ENCODE measurements around the gene SP100. TPM values are rescaled to one million over a fixed set of nuclear protein-coding genes. Genes with fewer than 3 reads are reported as not detected.
"Not testable (repeated sequence)": the region's sequence is repeated elsewhere in the genome, so short reads cannot be mapped to it uniquely, and the experiment has no call there.

Gene SP100
- total and polyA plus RNA-seq, 2 of the 4 experiments (the other 2 are of a cell fraction) = 50.6 to 69.0 TPM

- H3K9me1 ChIP-seq (ENCODE audit: insufficient read depth, low read length) = peaks cover 8% of the 10 kb centered on the region
- in situ Hi-C loops (cut with MboI; ENCODE audit: low sequenced_read_pairs) = no loop called here
- H3K27ac ChIP-seq (ENCODE audit: insufficient read depth, low read length) = no peak overlapping the region
- H3K56ac ChIP-seq (ENCODE audit: extremely low read depth, insufficient read depth, low read length) = no peak overlapping the region
- no peak overlapping the region for H4K5ac ChIP-seq (ENCODE audit: low read depth, low read length)
- no peak overlapping the region for H3K4me2 ChIP-seq (ENCODE audit: low read depth, low read length)
- no peak overlapping the region for H2BK15ac ChIP-seq (ENCODE audit: low read depth, low read length)
- WGBS, 2 experiments (ENCODE audit: extremely low coverage in 2 of 2, insufficient read length in 1 of 2) = no CpG with 5 or more reads among the region's 2 CpGs
- no peak overlapping the region for H3K9ac ChIP-seq (ENCODE audit: low read depth, low read length)
- H3K36me3 ChIP-seq (ENCODE audit: control insufficient read depth, insufficient read depth, low read length) = peaks cover 6% of the 10 kb centered on the region; the same call in 1 of the 2 replicates
- no peak overlapping the region for H4K91ac ChIP-seq (ENCODE audit: insufficient read depth, low read depth, low read length)
- ATAC-seq (ENCODE audit: low read depth) (peak; percentile 42; the same call in 1 of the 2 replicates), DNase-seq (peak; percentile 26)
- peaks cover 25 to 44% of the 10 kb centered on the region in 2 experiments for H3K79me1 ChIP-seq (ENCODE audit: low read depth in 1 of 2, low read length in 2 of 2)
- no peak overlapping the region for H2BK20ac ChIP-seq (ENCODE audit: low read depth, low read length)
- H2AK9ac ChIP-seq (replicated peaks; ENCODE audit: low read depth, low read length, poor library complexity) = peak overlapping the region; percentile 70
- no peak overlapping the region for H2BK120ac ChIP-seq (ENCODE audit: low read depth, low read length)
- H3K4me3 ChIP-seq (ENCODE audit: insufficient read depth, low read depth, low read length) = no peak overlapping the region
- CTCF ChIA-PET = interaction anchor here (0.5 to 0.6 kb wide), 2 partner anchors 211 to 365 kb away, joined by 3 read pairs; no protein-coding TSS in a partner anchor
- no peak overlapping the region for H2AK5ac ChIP-seq (ENCODE audit: low read depth, low read length)
- H3K9me3 ChIP-seq (ENCODE audit: control insufficient read depth, insufficient read depth, low read length) = peaks cover 2% of the 10 kb centered on the region
- 0 out of 2 replicates have a peak overlapping the region, but pooled peaks have one; percentile 66 for H3K14ac ChIP-seq (replicated peaks; ENCODE audit: low read depth, low read length)
- BruUV-seq (replicated peaks) = no TSS peak
- TF ChIP-seq CEBPB (IDR thresholded peaks at IDR 0.05; ENCODE audit: low read depth, low read length) = no peak
- TF ChIP-seq BHLHE40 (IDR thresholded peaks at IDR 0.05; ENCODE audit: low read depth, low read length) = no peak
- peak overlapping the region; percentile 36 for H2BK5ac ChIP-seq (ENCODE audit: low read depth, low read length, poor library complexity, severe bottlenecking)
- H3K4me1 ChIP-seq (ENCODE audit: control insufficient read depth, insufficient read depth, low read length) = peaks cover 5% of the 10 kb centered on the region; the same call in 1 of the 2 replicates
- H3K4ac ChIP-seq (ENCODE audit: low read depth, low read length) = peak overlapping the region; percentile 22; the same call in 1 of the 2 replicates
- H2AFZ ChIP-seq (replicated peaks; ENCODE audit: low read length, poor library complexity) = no peak overlapping the region
- no peak overlapping the region for H4K8ac ChIP-seq (ENCODE audit: low read depth in 2 of 2, low read length in 2 of 2)
- dilution Hi-C loops (cut with HindIII; ENCODE audit: low sequenced_read_pairs, unreplicated experiment) = no loop called here
- H4K20me1 ChIP-seq (ENCODE audit: insufficient read depth, low read length) = peaks cover 14% of the 10 kb centered on the region
- POLR2A ChIA-PET (ENCODE audit: unreplicated experiment) = no interaction called here
- H3K23ac ChIP-seq (ENCODE audit: low read depth, low read length) = no peak overlapping the region
- H3K27me3 ChIP-seq (ENCODE audit: control insufficient read depth, insufficient read depth, low read length) = no peaks in the 10 kb centered on the region
- no peak overlapping the region for H3K18ac ChIP-seq (ENCODE audit: low read depth, low read length)
- intact Hi-C loops (cut with micrococcal nuclease) = no loop called here
Observed at GRCh38 chr2:230435431-230435830, 19.4 kb downstream of the SP100 start.

DNA sequence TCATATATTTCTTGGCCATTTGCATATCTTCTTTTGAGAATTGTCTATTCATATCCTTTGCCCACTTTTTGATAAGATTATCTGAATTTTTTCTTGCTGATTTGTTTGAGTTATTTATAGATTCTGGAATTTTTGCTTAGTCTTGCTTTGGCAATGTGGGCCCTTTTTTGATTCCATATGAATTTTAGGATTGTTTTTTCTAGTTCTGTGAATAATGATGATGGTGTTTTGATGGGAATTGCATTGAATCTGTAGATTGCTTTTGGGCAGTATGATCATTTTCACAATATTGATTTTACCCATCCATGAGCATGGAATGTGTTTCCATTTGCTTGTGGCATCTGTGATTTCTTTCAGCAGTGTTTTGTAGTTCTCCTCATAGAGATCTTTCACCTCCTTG lies 23.1 kb downstream of the SP100 start:
- H2AK5ac ChIP-seq (ENCODE audit: low read depth, low read length); H3K27me3 ChIP-seq (ENCODE audit: control insufficient read depth, insufficient read depth, low read length); H2AK9ac ChIP-seq (replicated peaks; ENCODE audit: low read depth, low read length, poor library complexity); H3K4me3 ChIP-seq (ENCODE audit: insufficient read depth, low read depth, low read length); H3K9me3 ChIP-seq (ENCODE audit: control insufficient read depth, insufficient read depth, low read length); H3K4ac ChIP-seq (ENCODE audit: low read depth, low read length); H2AFZ ChIP-seq (replicated peaks; ENCODE audit: low read length, poor library complexity); H2BK20ac ChIP-seq (ENCODE audit: low read depth, low read length); H3K23ac ChIP-seq (ENCODE audit: low read depth, low read length); H3K56ac ChIP-seq (ENCODE audit: extremely low read depth, insufficient read depth, low read length); DNase-seq; H3K36me3 ChIP-seq (ENCODE audit: control insufficient read depth, insufficient read depth, low read length); H4K20me1 ChIP-seq (ENCODE audit: insufficient read depth, low read length); ATAC-seq (ENCODE audit: low read depth); POLR2A ChIA-PET (ENCODE audit: unreplicated experiment); H4K5ac ChIP-seq (ENCODE audit: low read depth, low read length); H2BK15ac ChIP-seq (ENCODE audit: low read depth, low read length); H4K91ac ChIP-seq (ENCODE audit: insufficient read depth, low read depth, low read length); H3K9me1 ChIP-seq (ENCODE audit: insufficient read depth, low read length); H4K8ac ChIP-seq (ENCODE audit: low read depth in 2 of 2, low read length in 2 of 2); H3K9ac ChIP-seq (ENCODE audit: low read depth, low read length); H3K18ac ChIP-seq (ENCODE audit: low read depth, low read length); H3K27ac ChIP-seq (ENCODE audit: insufficient read depth, low read length); H3K14ac ChIP-seq (replicated peaks; ENCODE audit: low read depth, low read length); BruUV-seq (replicated peaks); H3K4me2 ChIP-seq (ENCODE audit: low read depth, low read length); dilution Hi-C loops (cut with HindIII; ENCODE audit: low sequenced_read_pairs, unreplicated experiment); in situ Hi-C loops (cut with MboI; ENCODE audit: low sequenced_read_pairs); H2BK120ac ChIP-seq (ENCODE audit: low read depth, low read length); intact Hi-C loops (cut with micrococcal nuclease): not testable (repeated sequence)
- Histone ChIP-seq H3K4me1 (ENCODE audit: control insufficient read depth, insufficient read depth, low read length) (peaks cover 11% of the 10 kb centered on the region), H2BK5ac (ENCODE audit: low read depth, low read length, poor library complexity, severe bottlenecking) (peak overlapping the region; percentile 39), H3K79me1 (ENCODE audit: low read depth in 1 of 2, low read length in 2 of 2) (peaks cover 19 to 46% of the 10 kb centered on the region in 2 experiments)
- CTCF ChIA-PET = interaction anchor here (0.6 kb wide), 1 partner anchor 273 kb away, joined by 3 read pairs; the partner anchor contains the start of gene CAB39
